ENCODE measurements around the gene KCP. TPM values are rescaled to one million over a fixed set of nuclear protein-coding genes. Genes with fewer than 3 reads are reported as not detected.

KCP gene
- total RNA-seq, 3 donors from 2014 or later, result 0.33 to 2.2 (median 0.88) TPM

- H3K27me3 ChIP-seq, result peaks cover 0 to 4% of the 10 kb centered on the region in 2 donors
- H3K9me3 ChIP-seq, result no peaks in the 10 kb centered on the region
- no peaks in the 10 kb centered on the region for H3K36me3 ChIP-seq
- no peaks in the 10 kb centered on the region for H3K4me1 ChIP-seq
- intact Hi-C loops (cut with DNase I; ENCODE audit: low total_unique reads), result no loop called here
- no peak for TF ChIP-seq CTCF (IDR thresholded peaks at IDR 0.05)
- TF ChIP-seq POLR2A (IDR thresholded peaks at IDR 0.05), result no peak
- TF ChIP-seq POLR2AphosphoS5 (IDR thresholded peaks at IDR 0.05), result no peak
- no peak overlapping the region for H3K27ac ChIP-seq
- no peak overlapping the region for H3K4me3 ChIP-seq
- no peak for DNase-seq (ENCODE audit: low spot score in 2 of 2)
These were observed 21.4 kb downstream of the KCP start for GRCh38 chr7:128889121-128889520.

- no peak overlapping the region for H3K4me3 ChIP-seq
- no peak overlapping the region for H3K27ac ChIP-seq
- H3K27me3 ChIP-seq, result peaks cover 0 to 4% of the 10 kb centered on the region in 2 donors
- no peak for DNase-seq (ENCODE audit: low spot score in 2 of 2)
- H3K9me3 ChIP-seq, result no peaks in the 10 kb centered on the region
- intact Hi-C loops (cut with DNase I; ENCODE audit: low total_unique reads), result no loop called here
- no peaks in the 10 kb centered on the region for H3K36me3 ChIP-seq
- TF ChIP-seq POLR2A (IDR thresholded peaks at IDR 0.05) (no peak), CTCF (IDR thresholded peaks at IDR 0.05) (no peak), POLR2AphosphoS5 (IDR thresholded peaks at IDR 0.05) (no peak)
- no peaks in the 10 kb centered on the region for H3K4me1 ChIP-seq
These were observed 21.8 kb downstream of the KCP start for GRCh38 chr7:128888756-128889095.

- Histone ChIP-seq H3K4me3 (no peak overlapping the region), H3K27ac (no peak overlapping the region), H3K4me1 (no peaks in the 10 kb centered on the region), H3K36me3 (no peaks in the 10 kb centered on the region), H3K27me3 (peaks cover 0 to 4% of the 10 kb centered on the region in 2 donors), H3K9me3 (no peaks in the 10 kb centered on the region)
- DNase-seq (ENCODE audit: low spot score in 2 of 2), result no peak
- TF ChIP-seq POLR2A (IDR thresholded peaks at IDR 0.05) (no peak), CTCF (IDR thresholded peaks at IDR 0.05) (no peak), POLR2AphosphoS5 (IDR thresholded peaks at IDR 0.05) (no peak)
- intact Hi-C loops (cut with DNase I; ENCODE audit: low total_unique reads), result no loop called here
These were observed 22.3 kb downstream of the KCP start for GRCh38 chr7:128888039-128888755.

- intact Hi-C loops (cut with DNase I; ENCODE audit: low total_unique reads), result no loop called here
- peaks cover 0 to 4% of the 10 kb centered on the region in 2 donors for H3K27me3 ChIP-seq
- H3K4me1 ChIP-seq, result no peaks in the 10 kb centered on the region
- TF ChIP-seq POLR2A (IDR thresholded peaks at IDR 0.05) (no peak), POLR2AphosphoS5 (IDR thresholded peaks at IDR 0.05) (no peak), CTCF (IDR thresholded peaks at IDR 0.05) (no peak)
- no peaks in the 10 kb centered on the region for H3K9me3 ChIP-seq
- no peak for DNase-seq (ENCODE audit: low spot score in 2 of 2)
- H3K4me3 ChIP-seq, result no peak overlapping the region
- no peaks in the 10 kb centered on the region for H3K36me3 ChIP-seq
- no peak overlapping the region for H3K27ac ChIP-seq
These were observed 23.1 kb downstream of the KCP start for GRCh38 chr7:128887169-128888038.

Data from breast epithelium (tissue), 4 donors.